Ishikawa (cell line): ENCODE data around the gene ZDHHC7.

Source experiments
- EP300 ChIP-seq: IDR thresholded peaks from 2 replicates; pipeline ENCODE4 v1.6.1; 2012; ENCODE audit warnings: borderline replicate concordance
- MAX ChIP-seq: IDR thresholded peaks from 2 replicates; pipeline ENCODE4 v1.6.1; 2012

- TF ChIP-seq MAX: no peak
- no peak for TF ChIP-seq EP300
Observed at GRCh38 chr16:85057212-85057889, 46.0 kb upstream of the ZDHHC7 start.
